GM12875 (cell line): ENCODE results near the gene NMS.
A peak's percentile ranks its signal among the peaks of the same experiment; 100 is the strongest.

Source experiments
- H3K4me3 ChIP-seq: one replicate; pipeline ENCODE4 v1.5.1; 2011; ENCODE audit warnings: low read depth, low read length, control low read depth
- TF ChIP-seq, protein P1 (sequence below): IDR thresholded peaks from 2 replicates; pipeline ENCODE4 v1.5.1; 2011; ENCODE audit warnings: low read depth, mild to moderate bottlenecking, control low read depth, inconsistent platforms, low read length, moderate library complexity, borderline replicate concordance; ENCODE audit not compliant: insufficient read depth

The NMS gene

DNA sequence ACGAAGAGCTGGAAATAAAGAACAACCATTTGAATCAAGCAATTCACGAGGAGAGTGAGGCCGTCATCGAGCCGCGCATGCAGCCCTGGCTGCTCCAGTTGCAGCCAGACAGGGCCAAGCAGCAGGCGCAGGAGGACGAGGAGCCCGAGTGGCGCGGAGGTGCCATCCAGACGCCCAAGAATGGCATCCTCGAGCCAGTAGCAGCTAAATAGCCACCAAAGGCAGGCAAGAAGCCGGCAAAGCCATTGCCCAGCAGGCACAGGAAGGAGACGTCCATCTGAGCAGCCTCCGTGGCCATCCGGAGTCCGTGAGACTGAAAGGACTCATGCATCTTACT lies 43.9 kb upstream of the NMS start:
- TF ChIP-seq, protein P1, sequence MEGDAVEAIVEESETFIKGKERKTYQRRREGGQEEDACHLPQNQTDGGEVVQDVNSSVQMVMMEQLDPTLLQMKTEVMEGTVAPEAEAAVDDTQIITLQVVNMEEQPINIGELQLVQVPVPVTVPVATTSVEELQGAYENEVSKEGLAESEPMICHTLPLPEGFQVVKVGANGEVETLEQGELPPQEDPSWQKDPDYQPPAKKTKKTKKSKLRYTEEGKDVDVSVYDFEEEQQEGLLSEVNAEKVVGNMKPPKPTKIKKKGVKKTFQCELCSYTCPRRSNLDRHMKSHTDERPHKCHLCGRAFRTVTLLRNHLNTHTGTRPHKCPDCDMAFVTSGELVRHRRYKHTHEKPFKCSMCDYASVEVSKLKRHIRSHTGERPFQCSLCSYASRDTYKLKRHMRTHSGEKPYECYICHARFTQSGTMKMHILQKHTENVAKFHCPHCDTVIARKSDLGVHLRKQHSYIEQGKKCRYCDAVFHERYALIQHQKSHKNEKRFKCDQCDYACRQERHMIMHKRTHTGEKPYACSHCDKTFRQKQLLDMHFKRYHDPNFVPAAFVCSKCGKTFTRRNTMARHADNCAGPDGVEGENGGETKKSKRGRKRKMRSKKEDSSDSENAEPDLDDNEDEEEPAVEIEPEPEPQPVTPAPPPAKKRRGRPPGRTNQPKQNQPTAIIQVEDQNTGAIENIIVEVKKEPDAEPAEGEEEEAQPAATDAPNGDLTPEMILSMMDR: no peak
- H3K4me3 ChIP-seq: no peak overlapping the region

DNA sequence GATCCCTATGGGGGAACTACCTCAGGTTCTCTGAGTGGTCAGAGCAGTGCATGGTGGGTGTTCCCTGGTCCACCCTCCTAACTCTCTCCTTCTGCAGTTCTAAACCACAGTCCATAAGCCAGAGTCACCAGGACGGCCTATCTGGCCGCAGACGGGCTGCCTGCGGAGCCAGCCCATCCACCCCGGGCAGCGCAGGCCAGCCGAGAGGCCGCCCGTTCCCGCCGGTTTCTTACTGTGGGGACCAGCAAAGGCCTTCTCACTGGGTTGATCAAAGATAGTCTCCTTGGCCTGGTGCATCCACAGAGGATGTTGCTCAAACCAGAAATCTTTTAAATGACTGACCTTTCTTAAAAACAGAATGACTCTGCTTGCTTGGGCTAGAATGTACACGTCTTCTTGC lies 43.2 kb upstream of the NMS start:
- H3K4me3 ChIP-seq: no peak overlapping the region
- TF ChIP-seq, protein P1: no peak

DNA sequence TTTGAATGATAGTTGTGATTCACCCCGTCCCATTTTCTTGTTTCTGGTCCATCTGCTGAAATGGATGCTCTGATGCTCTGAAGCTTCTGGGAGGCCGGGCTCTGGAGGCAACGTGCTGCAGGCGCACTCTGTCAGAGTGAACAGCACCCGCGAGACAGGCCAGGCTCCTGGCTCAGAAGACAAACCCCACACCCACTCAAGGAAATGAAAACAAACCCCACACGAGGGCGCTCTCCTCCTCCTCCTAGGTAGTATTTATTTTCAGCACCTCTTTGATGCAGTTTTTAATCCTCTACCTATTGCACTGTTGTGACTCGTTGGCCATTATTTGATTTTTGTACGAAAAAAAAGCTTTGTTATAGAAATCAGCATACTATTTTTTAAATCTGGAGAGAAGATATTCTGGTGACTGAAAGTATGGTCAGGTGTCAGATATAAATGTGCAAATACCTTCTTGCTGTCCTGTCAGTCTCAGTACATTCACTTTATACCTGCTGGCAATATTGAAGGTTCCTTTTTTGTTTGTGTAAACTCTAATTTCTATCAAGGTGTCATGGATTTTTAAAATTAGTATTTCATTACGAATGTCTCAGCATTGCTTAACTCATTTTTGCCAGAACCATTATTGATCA lies 42.5 kb upstream of the NMS start:
- TF ChIP-seq, protein P1: peak; percentile 54
- H3K4me3 ChIP-seq: no peak overlapping the region

DNA sequence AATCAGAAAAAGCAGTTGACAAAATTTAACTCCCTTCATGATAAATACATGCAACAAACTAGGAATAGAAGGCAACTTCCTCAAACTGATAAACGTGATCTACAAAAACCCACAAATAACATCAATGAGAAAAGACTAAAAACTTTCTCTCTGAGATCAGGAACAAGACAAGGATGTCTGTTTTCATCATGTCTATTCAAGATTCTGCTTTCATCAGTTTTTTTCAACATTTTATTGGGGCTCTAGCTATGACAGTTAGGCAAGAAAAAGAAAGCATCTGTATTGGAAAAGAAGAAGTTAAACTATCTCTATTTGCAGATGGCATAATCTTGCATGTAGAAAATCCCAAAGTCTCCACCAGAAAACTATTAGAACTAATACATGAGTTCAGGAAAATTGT lies 40.6 kb upstream of the NMS start:
- no peak overlapping the region for H3K4me3 ChIP-seq
- TF ChIP-seq, protein P1: no peak

DNA sequence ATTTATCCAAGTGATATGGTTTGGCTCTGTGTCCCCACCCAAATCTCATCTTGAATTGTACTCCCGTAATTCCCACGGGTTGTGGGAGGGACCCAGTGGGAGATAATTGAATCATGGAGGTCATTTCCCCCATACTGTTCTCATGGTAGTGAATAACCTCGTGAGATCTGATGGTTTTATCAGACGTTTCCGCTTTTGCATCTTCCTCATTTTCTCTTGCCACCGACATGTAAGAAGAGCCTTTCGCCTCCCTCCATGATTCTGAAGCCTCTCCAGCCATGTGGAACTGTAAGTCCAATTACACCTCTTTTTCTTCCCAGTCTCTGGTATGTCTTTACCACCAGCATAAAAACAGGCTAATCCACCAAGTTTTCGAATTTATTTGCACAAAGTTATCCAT lies 32.5 kb upstream of the NMS start:
- no peak overlapping the region for H3K4me3 ChIP-seq
- TF ChIP-seq, protein P1: no peak

DNA sequence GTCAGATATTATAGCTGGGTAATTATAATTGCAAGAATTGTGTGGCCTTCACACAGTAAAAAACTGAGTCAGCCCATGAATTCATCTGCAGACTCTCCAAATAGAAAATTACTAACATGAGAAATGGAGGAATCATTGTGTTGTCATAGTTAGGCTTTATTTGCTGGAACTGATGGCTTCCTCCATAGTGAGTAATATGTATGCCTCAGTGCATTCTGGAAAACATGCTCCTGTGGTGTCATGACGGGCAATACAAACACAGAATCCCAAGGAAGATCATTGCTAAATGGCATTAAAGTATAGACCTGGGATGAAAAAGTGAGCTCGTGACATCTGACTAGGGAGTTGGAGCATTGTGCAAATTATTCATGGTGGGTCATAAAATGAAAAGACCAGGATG lies 23.6 kb upstream of the NMS start:
- H3K4me3 ChIP-seq: no peak overlapping the region
- TF ChIP-seq, protein P1: no peak

DNA sequence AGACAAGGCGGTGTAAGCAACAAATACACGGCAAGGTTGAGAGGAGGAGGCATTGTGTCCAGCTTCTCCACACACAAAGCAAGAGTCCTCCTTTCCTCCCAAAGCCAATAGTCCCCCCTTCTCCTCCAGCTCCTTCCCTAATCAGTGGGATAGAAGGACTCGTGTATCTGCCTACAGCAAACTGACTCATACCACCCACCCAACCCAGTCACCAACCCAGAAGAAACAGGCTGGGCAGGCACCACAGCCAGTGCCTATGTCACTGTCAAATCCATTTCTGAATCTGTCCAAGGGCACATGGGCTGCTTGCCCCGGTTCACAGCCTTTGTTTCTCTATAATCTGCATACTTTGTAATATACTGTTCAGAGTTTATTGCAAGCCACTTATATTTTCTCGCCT lies 19.2 kb upstream of the NMS start:
- TF ChIP-seq, protein P1: no peak
- H3K4me3 ChIP-seq: no peak overlapping the region
